HepG2 (cell line): Measurements from ENCODE around the gene MIDN. TPM values are rescaled to one million over a fixed set of nuclear protein-coding genes. Genes with fewer than 3 reads are reported as not detected.

Source experiments
- ATAD3A ChIP-seq: sonication (generic); formaldehyde crosslinking; IDR thresholded peaks from 2 replicates; pipeline ENCODE4 v1.4.0; 2020; ENCODE audit warnings: missing genetic modification reagents
- CENPBD1 ChIP-seq: sonication (generic); formaldehyde crosslinking; IDR thresholded peaks from 2 replicates; pipeline ENCODE4 v1.8.0; 2022; ENCODE audit warnings: missing genetic modification reagents, low read depth, mild to moderate bottlenecking, borderline replicate concordance
- CSRNP1 ChIP-seq: sonication (generic); formaldehyde crosslinking; IDR thresholded peaks from 2 replicates; pipeline ENCODE4 v1.8.1; 2023; ENCODE audit warnings: mild to moderate bottlenecking, missing genetic modification reagents
- HDAC1 ChIP-seq: sonication (generic); formaldehyde crosslinking; IDR thresholded peaks from 2 replicates; pipeline ENCODE4 v1.5.1; 2020; ENCODE audit warnings: mild to moderate bottlenecking, missing genetic modification reagents
- IRX3 ChIP-seq: sonication (generic); formaldehyde crosslinking; IDR thresholded peaks from 2 replicates; pipeline ENCODE4 v1.8.1; 2023; ENCODE audit warnings: mild to moderate bottlenecking, low read depth, missing genetic modification reagents, borderline replicate concordance
- JUNB ChIP-seq: sonication (generic); formaldehyde crosslinking; IDR thresholded peaks from 2 replicates; pipeline ENCODE4 v1.8.0; 2022; ENCODE audit warnings: missing genetic modification reagents, mild to moderate bottlenecking, borderline replicate concordance
- KDM5A ChIP-seq: fragments of 200-600 bp; sonication (generic); IDR thresholded peaks from 2 replicates; pipeline ENCODE4 v1.7.0; 2018; ENCODE audit warnings: antibody characterized with exemption, mild to moderate bottlenecking, low read length, borderline replicate concordance
- MYNN ChIP-seq: sonication (generic); formaldehyde crosslinking; IDR thresholded peaks from 2 replicates; pipeline ENCODE4 v1.4.0; 2020; ENCODE audit warnings: mild to moderate bottlenecking, low read depth, missing genetic modification reagents
- PATZ1 ChIP-seq: sonication (generic); formaldehyde crosslinking; IDR thresholded peaks from 2 replicates; pipeline ENCODE4 v1.4.0; 2020; ENCODE audit warnings: missing genetic modification reagents
- PITX1 ChIP-seq: sonication (generic); formaldehyde crosslinking; IDR thresholded peaks from 2 replicates; pipeline ENCODE4 v1.5.1; 2020; ENCODE audit warnings: mild to moderate bottlenecking, missing genetic modification reagents
- SIX1 ChIP-seq: sonication (generic); formaldehyde crosslinking; IDR thresholded peaks from 2 replicates; pipeline ENCODE4 v1.4.0; 2020; ENCODE audit warnings: missing genetic modification reagents, borderline replicate concordance
- ZBTB1 ChIP-seq: sonication (generic); formaldehyde crosslinking; IDR thresholded peaks from 2 replicates; pipeline ENCODE4 v1.4.0; 2020; ENCODE audit warnings: missing genetic modification reagents, borderline replicate concordance
- ZC3H13 ChIP-seq: sonication (generic); formaldehyde crosslinking; IDR thresholded peaks from 2 replicates; pipeline ENCODE4 v1.8.1; 2023; ENCODE audit warnings: mild to moderate bottlenecking, missing genetic modification reagents, moderate library complexity
- ZNF12 ChIP-seq: sonication (generic); formaldehyde crosslinking; IDR thresholded peaks from 2 replicates; pipeline ENCODE4 v1.5.0; 2020; ENCODE audit warnings: missing genetic modification reagents
- ZNF724P ChIP-seq: sonication (generic); formaldehyde crosslinking; IDR thresholded peaks from 2 replicates; pipeline ENCODE4 v1.8.0; 2022; ENCODE audit warnings: missing genetic modification reagents, borderline replicate concordance
- ZNF746 ChIP-seq: sonication (generic); formaldehyde crosslinking; IDR thresholded peaks from 2 replicates; pipeline ENCODE4 v1.8.0; 2022; ENCODE audit warnings: mild to moderate bottlenecking, missing genetic modification reagents
- ZNF777 ChIP-seq: sonication (generic); formaldehyde crosslinking; IDR thresholded peaks from 2 replicates; pipeline ENCODE4 v1.4.0; 2020; ENCODE audit warnings: missing genetic modification reagents
- ZNF784 ChIP-seq: sonication (generic); formaldehyde crosslinking; IDR thresholded peaks from 2 replicates; pipeline ENCODE4 v1.5.1; 2020; ENCODE audit warnings: missing genetic modification reagents, mild to moderate bottlenecking, borderline replicate concordance
- ZSCAN12 ChIP-seq: sonication (generic); formaldehyde crosslinking; IDR thresholded peaks from 2 replicates; pipeline ENCODE4 v1.9.0; 2021; ENCODE audit warnings: mild to moderate bottlenecking, missing genetic modification reagents
- ZUFSP ChIP-seq: sonication (generic); formaldehyde crosslinking; IDR thresholded peaks from 2 replicates; pipeline ENCODE4 v1.9.0; 2021; ENCODE audit warnings: missing genetic modification reagents, mild to moderate bottlenecking, borderline replicate concordance
- polyA plus RNA-seq, 8 experiments: library from polyadenylated mRNA; depleted of rRNA in 3 of 8; stranded (reverse) in 7 of 8; unstranded in 1 of 8; fragments of >200 nt; fragmentation: Illumina TruSeq in 4 of 8; extraction: Trizol in 4 of 8; gene quantifications; 2 replicates each; pipeline versions ENCODE4 v1.2.1 to v1.2.3, GENCODE V29; 2011 to 2016; ENCODE audit warnings: low read depth in 4 of 8, missing spikeins in 1 of 8, mixed read lengths in 1 of 8; ENCODE audit not compliant: insufficient read depth in 1 of 8
- total RNA-seq, 5 experiments: library from RNA; depleted of rRNA; stranded (reverse); fragments of >200 nt; fragmentation: Illumina TruSeq; extraction: Trizol; gene quantifications; 2 replicates each; pipeline ENCODE4 v1.2.3, GENCODE V29; 2016; ENCODE audit warnings: low read depth in 1 of 5

MIDN gene
- total and polyA plus RNA-seq, 2 of the 13 experiments (the other 11 are each of a cell fraction or from before 2014, with no cell fraction given): 8.4 to 18.0 TPM

GRCh38 chr19:1244693-1245451 is 3.5 kb upstream of the MIDN start (continued):
- TF ChIP-seq CSRNP1 (CRISPR knock-in tag) (no peak), CENPBD1 (CRISPR knock-in tag) (no peak), ZUFSP (CRISPR knock-in tag) (no peak), ZNF12 (CRISPR knock-in tag) (no peak), IRX3 (CRISPR knock-in tag) (no peak), ATAD3A (CRISPR knock-in tag) (no peak), ZC3H13 (CRISPR knock-in tag) (peak; percentile 94), ZNF777 (CRISPR knock-in tag) (no peak; the same call in 1 of the 2 replicates), MYNN (CRISPR knock-in tag) (no peak), PITX1 (CRISPR knock-in tag) (peak; percentile 76), ZBTB1 (CRISPR knock-in tag) (no peak), HDAC1 (peak; percentile 96), ZNF746 (CRISPR knock-in tag) (peak; percentile 99), ZNF784 (CRISPR knock-in tag) (no peak), SIX1 (CRISPR knock-in tag) (peak; percentile 50; the same call in 1 of the 2 replicates), ZSCAN12 (CRISPR knock-in tag) (no peak), KDM5A (peak; percentile 3; the same call in 1 of the 2 replicates), PATZ1 (CRISPR knock-in tag) (peak; percentile 99), ZNF724P (CRISPR knock-in tag) (peak; percentile 65; the same call in 1 of the 2 replicates), JUNB (CRISPR knock-in tag) (no peak)
